OCI-LY7 (cell line): ENCODE data around the gene FAM3D. TPM values are rescaled to one million over a fixed set of nuclear protein-coding genes. Genes with fewer than 3 reads are reported as not detected.

Experiments
- BruUV-seq: library from RNA; stranded (reverse); fragments of 400-500 nt; replicated peaks from 2 replicates; lab custom pipeline; 2021; lab: Mats Ljungman, UMichigan
- CTCF ChIA-PET: fragments of 300-600 bp; sonication (Branson Sonifier 250); formaldehyde crosslinking; loops from one replicate; lab custom pipeline; 2022; ENCODE audit warnings: antibody characterized with exemption; ENCODE audit not compliant: unreplicated experiment; lab: Charles Lee
- POLR2A ChIA-PET: fragments of 300-600 bp; sonication (Branson Sonifier 250); formaldehyde crosslinking; loops from one replicate; lab custom pipeline; 2022; ENCODE audit warnings: antibody characterized with exemption; lab: Charles Lee
- DNase-seq: peaks from one replicate; pipeline ENCODE4 v3.0.0-alpha.2; 2015; ENCODE audit warnings: low spot score
- H2AFZ ChIP-seq: fragments of 200-600 bp; sonication (generic), shearing (Covaris generic); 2 replicates; pipeline ENCODE4 v1.6.1; 2014; ENCODE audit warnings: mild to moderate bottlenecking, antibody characterized with exemption, low read length, moderate library complexity
- H3K27ac ChIP-seq: fragments of 200-600 bp; sonication (generic); 2 replicates; pipeline ENCODE4 v1.5.1; 2014; ENCODE audit warnings: mixed run types, low read depth, mild to moderate bottlenecking, moderate library complexity, low read length, inconsistent platforms; ENCODE audit not compliant: poor library complexity, severe bottlenecking
- H3K36me3 ChIP-seq: fragments of 200-600 bp; sonication (generic); 2 replicates; pipeline ENCODE4 v1.6.1; 2014; ENCODE audit warnings: mild to moderate bottlenecking, antibody characterized with exemption, low read length, moderate library complexity, mixed read lengths; ENCODE audit not compliant: insufficient read depth
- H3K4me1 ChIP-seq: fragments of 200-600 bp; sonication (generic); 2 replicates; pipeline ENCODE4 v1.5.1; 2014; ENCODE audit warnings: mild to moderate bottlenecking, low read length; ENCODE audit not compliant: insufficient read depth, poor library complexity, severe bottlenecking
- H3K4me2 ChIP-seq: fragments of 200-600 bp; sonication (generic); 2 replicates; pipeline ENCODE4 v1.6.1; 2014; ENCODE audit warnings: mild to moderate bottlenecking, low read length
- H3K4me3 ChIP-seq: fragments of 200-600 bp; sonication (generic); 2 replicates; pipeline ENCODE4 v1.5.1; 2014; ENCODE audit warnings: mild to moderate bottlenecking, low read depth, low read length; ENCODE audit not compliant: poor library complexity, severe bottlenecking
- H3K79me2 ChIP-seq: fragments of 200-600 bp; sonication (generic); 2 replicates; pipeline ENCODE4 v1.6.1; 2016; ENCODE audit warnings: low read depth, mild to moderate bottlenecking, low read length, moderate library complexity, mixed read lengths; ENCODE audit not compliant: insufficient read depth
- H3K9me2 ChIP-seq: fragments of 200-600 bp; sonication (generic); 2 replicates; pipeline ENCODE4 v1.6.1; 2016; ENCODE audit warnings: mild to moderate bottlenecking, low read length, mixed read lengths; ENCODE audit not compliant: insufficient read depth
- H3K9me3 ChIP-seq: fragments of 200-600 bp; sonication (generic); 2 replicates; pipeline ENCODE4 v1.6.1; 2014; ENCODE audit warnings: mild to moderate bottlenecking, mixed run types, low read length, mixed read lengths
- H4K20me1 ChIP-seq: fragments of 200-600 bp; sonication (generic); 2 replicates; pipeline ENCODE4 v1.6.1; 2014; ENCODE audit warnings: mild to moderate bottlenecking, antibody characterized with exemption, low read length, moderate library complexity, mixed read lengths; ENCODE audit not compliant: insufficient read depth
- CTCF ChIP-seq: fragments of 200-600 bp; sonication (generic); conservative IDR thresholded peaks from 2 replicates; pipeline ENCODE4 v1.5.1; 2014; ENCODE audit warnings: mild to moderate bottlenecking, antibody characterized with exemption, low read length, moderate library complexity, mixed read lengths
- EZH2phosphoT487 ChIP-seq: fragments of 200-600 bp; sonication (generic); IDR thresholded peaks from 2 replicates; pipeline ENCODE4 v1.6.1; 2018; ENCODE audit warnings: low read depth, borderline replicate concordance, mild to moderate bottlenecking, mixed run types, antibody characterized with exemption, low read length, moderate library complexity, mixed read lengths
- intact Hi-C: fragments of 100-400 bp; cut with micrococcal nuclease; formaldehyde crosslinking; loops from one replicate; pipeline ENCODE4 v1.10.0; 2022; ENCODE audit not compliant: unreplicated experiment
- total RNA-seq, 2 experiments: library from RNA; depleted of rRNA in 1 of 2; stranded (reverse); fragments of >200 nt in 1 of 2; shearing (Covaris generic) in 1 of 2; gene quantifications; 2 replicates each; pipeline ENCODE4 v1.2.3, GENCODE V29; 2014 to 2022

FAM3D gene
- total RNA-seq, 2 experiments from 2014 or later, result not detected

- H3K9me2 ChIP-seq, result no peaks in the 10 kb centered on the region
- H3K9me3 ChIP-seq, result no peaks in the 10 kb centered on the region
- H3K79me2 ChIP-seq, result no peaks in the 10 kb centered on the region
- no peak overlapping the region for H3K4me2 ChIP-seq
- no peak overlapping the region for H2AFZ ChIP-seq
- POLR2A ChIA-PET, result no interaction called here
- CTCF ChIA-PET, result no interaction called here
- no peak for TF ChIP-seq CTCF
- no peak for TF ChIP-seq EZH2phosphoT487
- H4K20me1 ChIP-seq, result no peaks in the 10 kb centered on the region
- intact Hi-C loops, result no loop called here
- H3K4me3 ChIP-seq, result no peak overlapping the region
- DNase-seq, result no peak
- H3K27ac ChIP-seq, result no peak overlapping the region
- no peaks in the 10 kb centered on the region for H3K36me3 ChIP-seq
- H3K4me1 ChIP-seq, result no peaks in the 10 kb centered on the region
- BruUV-seq, result no TSS peak
Measured at GRCh38 chr3:58627570-58627885, 39.0 kb downstream of the FAM3D start.

- intact Hi-C loops, result no loop called here
- CTCF ChIA-PET, result no interaction called here
Measured at GRCh38 chr3:58626841-58627569, 39.6 kb downstream of the FAM3D start.

More at GRCh38 chr3:58626841-58627569, 39.6 kb downstream of the FAM3D start:
- Histone ChIP-seq H2AFZ (no peak overlapping the region), H4K20me1 (no peaks in the 10 kb centered on the region), H3K36me3 (no peaks in the 10 kb centered on the region), H3K9me3 (no peaks in the 10 kb centered on the region), H3K27ac (no peak overlapping the region), H3K4me3 (no peak overlapping the region), H3K9me2 (no peaks in the 10 kb centered on the region), H3K4me2 (no peak overlapping the region), H3K4me1 (no peaks in the 10 kb centered on the region), H3K79me2 (no peaks in the 10 kb centered on the region)
- POLR2A ChIA-PET, result no interaction called here
- TF ChIP-seq CTCF, result no peak
- TF ChIP-seq EZH2phosphoT487, result no peak
- DNase-seq, result no peak
- BruUV-seq, result no TSS peak
